GM21423 (cell line): Measurements from ENCODE around the gene KMT2B.
"Not testable (repeated sequence)": the region's sequence is repeated elsewhere in the genome, so short reads cannot be mapped to it uniquely, and the experiment has no call there.

ENCODE experiments used
- ATAC-seq: cut with Tn5 transposase; IDR thresholded peaks from one replicate; pipeline ENCODE4 v1.9.1; 2021; ENCODE audit warnings: mild to moderate bottlenecking, moderate library complexity; ENCODE audit not compliant: unreplicated experiment

The KMT2B gene

GRCh38 chr19:35710784-35711723 is 6.7 kb upstream of the KMT2B start:
- ATAC-seq = peak; percentile 22

GRCh38 chr19:35712567-35713505 is 5.0 kb upstream of the KMT2B start:
- ATAC-seq = no peak

GRCh38 chr19:35713506-35713850 is 4.3 kb upstream of the KMT2B start:
- no peak for ATAC-seq

- ATAC-seq = no peak
These were observed 3.8 kb upstream of the KMT2B start for GRCh38 chr19:35713904-35714495.

DNA sequence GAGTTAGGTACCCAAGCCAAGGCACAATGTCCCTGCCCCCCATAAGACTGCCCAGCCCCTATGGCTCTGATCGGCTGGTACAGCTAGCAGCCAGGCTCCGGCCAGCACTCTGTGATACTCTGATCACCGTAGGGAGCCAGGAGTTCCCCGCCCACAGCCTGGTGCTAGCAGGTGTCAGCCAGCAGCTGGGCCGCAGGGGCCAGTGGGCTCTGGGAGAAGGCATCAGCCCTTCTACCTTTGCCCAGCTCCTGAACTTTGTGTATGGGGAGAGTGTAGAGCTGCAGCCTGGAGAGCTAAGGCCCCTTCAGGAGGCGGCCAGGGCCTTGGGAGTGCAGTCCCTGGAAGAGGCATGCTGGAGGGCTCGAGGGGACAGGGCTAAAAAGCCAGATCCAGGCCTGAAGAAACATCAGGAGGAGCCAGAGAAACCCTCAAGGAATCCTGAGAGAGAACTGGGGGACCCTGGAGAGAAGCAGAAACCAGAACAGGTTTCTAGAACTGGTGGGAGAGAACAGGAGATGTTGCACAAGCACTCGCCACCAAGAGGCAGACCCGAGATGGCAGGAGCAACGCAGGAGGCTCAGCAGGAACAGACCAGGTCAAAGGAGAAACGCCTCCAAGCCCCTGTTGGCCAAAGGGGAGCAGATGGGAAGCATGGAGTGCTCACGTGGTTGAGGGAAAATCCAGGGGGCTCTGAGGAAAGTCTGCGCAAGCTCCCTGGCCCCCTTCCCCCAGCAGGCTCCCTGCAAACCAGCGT is 3.0 kb upstream of the KMT2B start:
- no peak for ATAC-seq

DNA sequence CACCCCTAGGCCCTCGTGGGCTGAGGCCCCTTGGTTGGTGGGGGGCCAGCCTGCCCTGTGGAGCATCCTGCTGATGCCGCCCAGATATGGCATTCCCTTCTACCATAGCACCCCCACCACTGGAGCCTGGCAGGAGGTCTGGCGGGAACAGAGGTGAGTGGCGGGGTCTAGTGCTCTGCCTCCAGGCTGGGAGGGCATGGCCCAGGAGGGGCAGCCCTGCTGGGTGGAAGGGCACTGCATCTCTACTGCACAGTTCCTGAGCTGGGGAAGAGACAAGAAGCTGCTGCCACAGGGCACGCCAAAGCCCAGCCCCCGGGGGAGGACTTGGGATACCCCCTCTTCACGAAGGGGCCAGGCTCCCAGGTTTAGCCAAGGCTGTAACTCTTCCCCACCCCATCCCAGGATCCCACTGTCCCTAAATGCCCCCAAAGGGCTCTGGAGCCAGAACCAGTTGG is 2.4 kb upstream of the KMT2B start:
- no peak for ATAC-seq

DNA sequence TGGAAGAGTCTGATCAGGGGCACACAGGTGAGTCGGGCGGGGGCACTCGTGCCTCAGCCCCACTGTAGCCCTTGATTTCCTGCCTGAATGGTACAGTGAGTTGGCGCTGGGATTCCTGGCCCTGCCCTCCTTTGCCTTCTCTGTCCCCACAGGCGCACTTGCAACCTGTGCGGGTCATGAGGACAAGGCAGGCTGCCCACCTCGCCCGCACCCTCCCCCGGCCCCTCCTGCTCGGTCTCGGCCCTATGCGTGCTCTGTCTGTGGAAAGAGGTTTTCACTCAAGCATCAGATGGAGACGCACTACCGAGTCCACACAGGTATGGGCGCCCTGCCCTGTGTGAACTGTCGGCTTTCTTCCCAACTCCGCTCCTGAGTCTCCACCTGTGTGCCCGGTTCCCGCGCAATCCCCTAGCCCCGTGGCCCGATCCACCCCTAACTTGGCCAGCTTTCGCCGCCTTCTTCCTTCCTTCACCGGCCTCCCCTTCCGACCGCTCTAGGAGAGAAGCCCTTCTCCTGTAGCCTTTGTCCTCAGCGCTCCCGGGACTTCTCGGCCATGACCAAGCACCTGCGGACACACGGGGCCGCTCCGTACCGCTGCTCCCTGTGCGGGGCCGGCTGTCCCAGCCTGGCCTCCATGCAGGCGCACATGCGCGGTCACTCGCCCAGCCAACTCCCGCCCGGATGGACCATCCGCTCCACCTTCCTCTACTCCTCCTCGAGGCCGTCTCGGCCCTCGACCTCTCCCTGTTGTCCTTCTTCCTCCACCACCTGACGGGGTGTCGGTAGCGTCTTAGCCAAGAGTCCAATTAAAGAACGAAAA is 1.6 kb upstream of the KMT2B start:
- no peak for ATAC-seq

- ATAC-seq = peak; percentile 55
These were observed 770 bp upstream of the KMT2B start for GRCh38 chr19:35716801-35717664.

GRCh38 chr19:35718345-35719041 is 690 bp downstream of the KMT2B start:
- ATAC-seq = peak; percentile 5

- ATAC-seq = no peak
These were observed 1.8 kb downstream of the KMT2B start for GRCh38 chr19:35719402-35720162.

DNA sequence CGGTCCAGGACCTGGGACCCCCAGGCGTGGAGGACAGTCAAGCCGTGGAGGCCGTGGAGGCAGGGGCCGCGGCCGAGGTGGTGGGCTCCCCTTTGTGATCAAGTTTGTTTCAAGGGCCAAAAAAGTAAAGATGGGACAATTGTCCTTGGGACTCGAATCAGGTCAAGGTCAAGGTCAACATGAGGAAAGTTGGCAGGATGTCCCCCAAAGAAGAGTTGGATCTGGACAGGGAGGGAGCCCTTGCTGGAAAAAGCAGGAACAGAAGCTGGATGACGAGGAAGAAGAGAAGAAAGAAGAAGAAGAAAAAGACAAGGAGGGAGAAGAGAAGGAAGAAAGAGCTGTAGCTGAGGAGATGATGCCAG is 2.3 kb downstream of the KMT2B start:
- no peak for ATAC-seq

GRCh38 chr19:35720648-35721047 is 2.8 kb downstream of the KMT2B start:
- no peak for ATAC-seq

DNA sequence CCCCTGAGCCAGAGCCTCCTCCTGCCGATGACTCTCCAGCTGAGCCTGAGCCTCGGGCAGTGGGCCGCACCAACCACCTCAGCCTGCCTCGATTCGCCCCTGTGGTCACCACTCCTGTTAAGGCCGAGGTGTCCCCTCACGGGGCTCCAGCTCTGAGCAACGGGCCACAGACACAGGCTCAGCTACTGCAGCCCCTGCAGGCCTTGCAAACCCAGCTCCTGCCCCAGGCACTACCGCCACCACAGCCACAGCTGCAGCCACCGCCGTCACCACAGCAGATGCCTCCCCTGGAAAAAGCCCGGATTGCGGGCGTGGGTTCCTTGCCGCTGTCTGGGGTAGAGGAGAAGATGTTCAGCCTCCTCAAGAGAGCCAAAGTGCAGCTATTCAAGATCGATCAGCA is 3.6 kb downstream of the KMT2B start:
- no peak for ATAC-seq

- ATAC-seq = no peak
These were observed 4.7 kb downstream of the KMT2B start for GRCh38 chr19:35722461-35722860.

- no peak for ATAC-seq
These were observed 5.1 kb downstream of the KMT2B start for GRCh38 chr19:35722897-35723296.

DNA sequence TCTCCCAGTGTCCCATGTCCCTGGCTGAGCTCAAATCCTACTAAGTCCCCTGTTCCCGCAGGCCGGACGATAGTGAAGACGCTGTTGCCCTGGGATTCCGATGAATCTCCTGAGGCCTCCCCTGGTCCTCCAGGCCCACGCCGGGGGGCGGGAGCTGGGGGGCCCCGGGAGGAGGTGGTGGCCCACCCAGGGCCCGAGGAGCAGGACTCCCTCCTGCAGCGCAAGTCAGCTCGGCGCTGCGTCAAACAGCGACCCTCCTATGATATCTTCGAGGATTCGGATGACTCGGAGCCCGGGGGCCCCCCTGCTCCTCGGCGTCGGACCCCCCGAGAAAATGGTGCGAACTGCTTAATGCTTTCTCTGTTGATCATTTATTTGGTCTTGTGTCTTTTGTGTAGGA is 5.9 kb downstream of the KMT2B start:
- ATAC-seq = no peak

GRCh38 chr19:35724132-35724531 is 6.3 kb downstream of the KMT2B start:
- not testable (repeated sequence) for ATAC-seq
